GDM1 (cell line): Measurements from ENCODE around the gene KLHDC7B.
"Not testable (repeated sequence)": the region's sequence is repeated elsewhere in the genome, so short reads cannot be mapped to it uniquely, and the experiment has no call there.

ENCODE experiments used
- DNase-seq: peaks from one replicate; lab custom pipeline; 2025; lab: John Stamatoyannopoulos, UW

Gene KLHDC7B

DNA sequence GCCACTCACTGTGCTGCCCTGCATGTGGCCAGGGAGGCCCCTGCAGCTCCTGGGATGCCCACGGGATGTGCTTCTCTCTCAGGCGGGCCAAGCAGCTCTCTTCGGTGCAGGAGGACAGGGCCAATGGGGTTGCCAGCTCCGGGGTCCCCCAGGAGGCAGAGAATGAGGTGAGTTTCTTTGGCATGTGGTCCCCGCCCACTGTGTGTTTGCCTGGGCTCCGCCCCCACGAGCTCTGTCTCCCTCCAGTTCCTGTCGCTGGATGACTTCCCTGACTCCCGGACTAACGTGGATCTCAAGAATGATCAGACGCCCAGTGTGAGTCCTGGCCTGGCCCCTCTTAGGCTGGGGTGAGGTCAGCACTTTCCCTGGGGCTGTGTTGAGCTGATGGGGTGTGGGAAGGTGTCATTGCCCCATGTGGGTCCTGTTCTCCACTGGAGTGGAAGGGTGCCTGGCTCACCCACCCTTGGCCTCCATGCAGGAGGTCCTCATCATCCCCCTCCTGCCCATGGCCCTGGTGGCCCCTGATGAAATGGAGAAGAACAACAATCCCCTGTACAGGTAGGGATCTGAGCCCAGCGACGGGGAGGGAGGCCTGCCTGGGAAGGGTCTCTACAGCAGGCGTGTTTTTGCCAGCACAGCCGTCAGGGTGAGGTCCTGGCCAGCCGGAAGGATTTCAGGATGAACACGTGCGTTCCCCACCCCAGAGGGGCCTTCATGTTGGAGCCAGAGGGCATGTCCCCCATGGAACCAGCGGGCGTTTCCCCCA, 28.0 kb upstream of the KLHDC7B start:
- no peak for DNase-seq

DNA sequence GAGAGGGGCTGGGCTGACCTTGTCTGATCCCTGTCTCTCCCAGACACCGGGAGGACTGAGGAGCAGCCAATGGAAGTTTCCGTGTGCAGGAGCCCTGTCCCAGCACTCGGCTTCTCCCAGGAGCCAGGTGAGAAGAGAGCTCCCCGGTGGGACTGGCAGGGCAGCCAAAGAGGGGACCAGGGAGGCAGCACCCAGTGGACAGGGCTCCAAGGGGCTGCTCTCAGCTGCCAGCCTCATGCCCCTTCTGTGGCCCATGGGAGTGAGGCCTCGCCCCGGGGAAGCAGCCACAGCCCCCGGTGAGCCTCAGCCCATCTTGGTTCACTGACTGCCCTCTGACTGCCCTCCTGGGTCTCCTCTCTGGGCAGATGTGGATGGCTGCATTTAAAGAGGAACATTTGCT, 27.1 kb upstream of the KLHDC7B start:
- DNase-seq: no peak

DNA sequence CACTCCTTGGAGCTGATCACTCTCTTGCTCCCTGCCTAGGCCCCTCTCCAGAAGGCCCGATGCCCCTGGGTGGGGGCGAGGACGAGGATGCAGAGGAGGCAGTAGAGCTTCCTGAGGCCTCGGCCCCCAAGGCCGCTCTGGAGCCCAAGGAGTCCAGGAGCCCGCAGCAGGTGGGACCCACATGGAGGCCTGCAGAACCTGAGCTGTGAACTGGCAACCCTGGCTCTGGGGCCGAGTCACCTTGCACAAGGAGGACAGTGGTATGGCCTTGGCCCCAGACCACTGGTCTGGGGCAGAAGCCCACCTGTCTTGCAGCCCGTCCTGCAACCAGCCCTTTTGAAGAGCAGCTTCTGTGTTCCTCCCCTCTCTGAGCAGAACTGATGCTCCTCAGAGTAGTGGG, 26.5 kb upstream of the KLHDC7B start:
- DNase-seq: no peak

DNA sequence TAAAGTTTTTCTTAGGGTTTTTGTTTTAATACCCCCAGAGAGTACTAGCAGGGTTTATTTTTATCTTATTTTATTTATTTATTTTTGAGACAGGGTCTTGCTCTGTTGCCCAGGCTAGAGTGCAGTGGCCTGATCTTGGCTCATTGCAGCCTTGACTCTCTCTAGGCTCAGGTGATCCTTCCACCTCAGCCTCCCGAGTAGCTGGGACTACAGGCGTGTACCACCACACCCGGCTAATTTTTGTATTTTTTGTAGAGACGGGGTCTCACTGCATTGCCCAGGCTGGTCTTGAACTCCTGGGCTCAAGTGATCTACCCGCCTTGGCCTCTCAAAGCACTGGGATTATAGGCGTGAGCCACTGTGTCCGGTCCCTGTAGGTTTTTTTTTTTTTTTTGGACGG, 25.5 kb upstream of the KLHDC7B start:
- not testable (repeated sequence) for DNase-seq

DNA sequence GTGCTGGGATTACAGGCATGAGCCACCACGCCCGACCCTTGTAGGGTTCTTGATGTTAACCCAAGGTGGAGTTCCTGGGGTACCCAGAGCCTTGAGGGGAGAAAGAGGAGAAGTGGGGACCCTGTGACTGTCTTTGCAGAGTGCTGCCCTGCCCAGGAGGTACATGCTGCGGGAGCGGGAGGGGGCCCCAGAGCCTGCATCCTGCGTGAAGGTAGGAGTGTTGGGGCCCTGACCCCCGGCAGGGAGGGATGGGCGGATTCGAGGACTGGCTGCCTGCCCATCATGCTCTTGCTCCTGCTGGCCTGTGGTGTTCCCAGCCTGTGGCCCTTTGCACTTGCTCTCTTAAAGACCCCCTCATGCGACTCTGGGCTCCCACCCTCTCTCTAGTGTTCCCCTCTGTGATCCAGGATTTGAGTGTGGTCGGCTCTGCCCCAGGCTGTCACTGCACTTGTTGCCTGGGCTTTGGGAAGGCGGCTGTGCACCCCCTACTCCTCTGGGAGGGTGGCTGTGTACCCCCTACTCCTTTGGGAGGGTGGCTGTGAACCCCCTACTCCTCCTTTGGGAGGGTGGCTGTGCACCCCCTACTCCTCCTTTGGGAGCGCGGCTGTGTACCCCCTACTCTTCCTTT, 24.8 kb upstream of the KLHDC7B start:
- no peak for DNase-seq

DNA sequence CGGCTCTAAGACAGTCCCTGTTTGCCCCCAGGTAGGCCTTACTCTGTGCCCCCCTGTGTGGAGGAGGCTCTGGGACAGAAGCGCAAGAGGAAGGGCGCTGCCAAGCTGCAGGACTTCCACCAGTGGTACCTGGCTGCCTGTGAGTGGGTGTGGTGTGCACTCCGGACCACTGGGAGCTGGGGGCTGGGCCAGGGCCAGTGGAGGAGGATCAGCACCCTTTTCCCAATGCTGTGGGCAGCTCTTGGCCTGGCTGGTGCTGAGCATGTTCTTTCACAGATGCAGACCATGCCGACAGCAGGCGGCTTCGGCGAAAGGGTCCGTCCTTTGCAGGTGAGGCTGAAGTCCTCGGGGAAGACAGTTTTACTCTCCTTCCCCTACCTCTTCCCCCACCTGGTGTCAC, 24.0 kb upstream of the KLHDC7B start:
- no peak for DNase-seq

DNA sequence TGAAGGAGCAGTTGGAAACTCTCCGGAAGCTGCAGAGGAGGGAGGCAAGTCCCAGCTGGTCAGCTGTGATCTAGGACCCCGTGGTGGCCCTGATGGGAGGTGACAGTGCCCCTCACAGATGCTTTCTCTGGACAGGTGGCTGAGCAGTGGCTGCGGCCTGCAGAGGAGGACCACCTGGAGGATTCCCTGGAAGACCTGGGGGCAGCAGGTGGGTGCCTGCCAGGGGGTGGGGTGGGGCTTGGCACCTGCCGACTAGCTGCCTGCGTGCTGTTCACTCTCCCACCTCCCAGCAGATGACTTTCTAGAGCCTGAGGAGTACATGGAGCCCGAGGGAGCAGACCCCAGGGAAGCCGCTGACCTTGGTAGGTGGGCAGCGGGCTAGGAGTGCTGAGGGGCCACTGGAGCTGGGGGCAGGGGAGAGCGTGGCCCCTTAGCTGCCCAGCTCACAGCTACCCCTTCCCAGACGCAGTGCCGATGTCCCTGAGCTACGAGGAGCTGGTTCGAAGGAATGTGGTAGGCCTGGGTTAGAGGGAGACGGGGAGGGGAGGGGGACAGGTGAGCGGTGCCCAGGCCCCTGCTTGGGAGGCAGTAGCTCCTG, 23.4 kb upstream of the KLHDC7B start:
- no peak for DNase-seq

DNA sequence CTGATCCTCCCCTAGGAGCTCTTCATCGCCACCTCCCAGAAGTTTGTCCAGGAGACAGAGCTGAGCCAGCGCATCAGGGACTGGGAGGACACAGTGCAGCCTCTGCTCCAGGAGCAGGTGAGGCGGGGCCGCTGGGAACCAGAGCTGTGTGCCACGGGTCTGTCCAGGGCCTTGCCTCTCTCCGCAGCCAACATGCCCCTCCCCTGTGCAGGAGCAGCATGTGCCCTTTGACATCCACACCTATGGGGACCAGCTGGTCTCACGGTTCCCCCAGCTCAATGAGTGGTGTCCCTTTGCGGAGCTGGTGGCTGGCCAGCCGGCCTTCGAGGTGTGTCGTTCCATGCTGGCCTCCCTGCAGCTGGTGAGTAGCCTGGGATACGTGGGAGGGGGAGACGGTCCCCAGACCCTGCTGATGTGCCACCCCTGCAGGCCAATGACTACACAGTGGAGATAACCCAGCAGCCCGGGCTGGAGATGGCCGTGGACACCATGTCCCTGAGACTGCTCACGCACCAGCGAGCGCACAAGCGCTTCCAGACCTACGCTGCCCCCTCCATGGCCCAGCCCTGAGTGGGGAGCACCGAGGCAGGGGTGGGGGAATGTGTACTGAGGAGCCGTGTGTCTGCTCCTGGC, 22.8 kb upstream of the KLHDC7B start:
- DNase-seq: no peak

DNA sequence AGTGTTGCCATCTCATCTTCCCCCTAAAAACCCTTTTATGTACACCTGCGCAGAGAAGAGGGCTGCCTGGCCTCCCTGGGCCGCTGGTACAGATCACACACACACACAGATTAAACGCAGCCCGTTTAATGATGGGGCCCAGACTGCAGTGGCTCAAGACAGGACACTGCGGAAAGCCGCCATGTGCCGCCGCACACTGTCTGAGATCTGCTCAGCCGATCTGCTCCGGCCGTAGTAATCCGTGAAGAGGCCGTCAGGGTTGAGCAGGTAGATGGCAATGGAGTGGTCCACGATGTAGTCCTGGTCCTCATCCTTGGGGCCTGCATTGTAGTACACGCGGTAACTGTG, 22.3 kb upstream of the KLHDC7B start:
- no peak for DNase-seq

DNA sequence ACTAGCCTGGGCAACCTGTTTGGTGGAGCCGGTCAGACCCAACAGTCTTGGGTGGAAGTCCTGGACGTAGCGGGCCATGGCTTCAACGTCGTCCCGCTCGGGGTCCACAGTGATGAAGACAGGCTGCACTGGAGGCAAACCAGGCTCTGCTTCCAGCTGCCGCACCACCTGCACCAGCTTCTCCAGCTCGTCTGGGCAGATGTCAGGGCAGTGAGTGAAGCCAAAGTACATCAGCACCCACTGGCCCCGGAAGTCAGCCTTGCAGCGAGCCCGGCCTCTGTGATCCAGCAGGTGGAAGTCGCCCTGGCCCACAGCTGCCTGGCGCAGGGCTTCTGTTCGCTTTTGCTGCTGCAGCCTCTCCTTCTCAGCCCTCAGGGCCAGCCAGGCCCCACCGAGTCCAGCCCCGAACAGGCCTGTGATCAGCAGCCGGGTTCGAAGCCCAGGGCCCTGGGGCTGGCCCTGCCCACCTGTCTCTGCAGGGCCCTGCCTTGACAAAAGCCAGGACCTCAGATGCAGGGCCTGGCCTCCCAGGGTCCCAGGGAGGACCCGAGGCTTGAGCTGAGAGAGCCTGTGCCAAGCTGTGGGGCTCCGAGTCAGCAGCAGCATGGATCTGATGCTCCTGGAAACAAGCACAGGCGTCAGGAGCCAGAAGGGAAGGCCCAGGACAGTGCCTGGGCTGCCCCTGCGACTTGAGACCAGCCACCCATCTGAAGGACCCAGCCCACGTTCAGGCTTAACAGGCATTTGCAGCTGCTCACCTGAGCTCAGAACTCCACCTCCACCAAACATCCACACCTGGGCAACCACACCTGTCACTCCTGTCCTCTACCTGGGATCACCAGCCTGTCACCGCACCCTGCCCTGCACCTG, 21.7 kb upstream of the KLHDC7B start:
- DNase-seq: no peak

DNA sequence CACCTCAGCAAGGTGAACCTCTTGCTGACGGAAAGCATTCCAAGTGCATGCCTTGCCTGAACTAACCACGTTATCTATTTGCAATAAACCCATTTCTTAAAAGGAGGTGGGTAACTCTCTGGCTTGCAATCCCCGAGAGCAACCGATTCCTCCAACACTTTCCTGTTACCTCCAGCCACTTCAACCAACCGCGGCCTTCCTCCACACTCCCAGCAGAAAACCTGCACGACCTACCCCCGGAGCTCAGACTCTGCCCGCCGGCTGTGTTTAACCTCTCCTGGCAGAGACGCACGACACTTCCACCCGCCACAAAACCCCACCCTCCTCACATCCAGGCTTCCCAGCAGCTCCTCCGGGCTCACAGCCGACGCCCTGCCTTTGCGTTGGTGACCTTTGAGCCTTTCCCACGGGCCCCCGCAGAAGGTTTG, 21.0 kb upstream of the KLHDC7B start:
- DNase-seq: no peak

DNA sequence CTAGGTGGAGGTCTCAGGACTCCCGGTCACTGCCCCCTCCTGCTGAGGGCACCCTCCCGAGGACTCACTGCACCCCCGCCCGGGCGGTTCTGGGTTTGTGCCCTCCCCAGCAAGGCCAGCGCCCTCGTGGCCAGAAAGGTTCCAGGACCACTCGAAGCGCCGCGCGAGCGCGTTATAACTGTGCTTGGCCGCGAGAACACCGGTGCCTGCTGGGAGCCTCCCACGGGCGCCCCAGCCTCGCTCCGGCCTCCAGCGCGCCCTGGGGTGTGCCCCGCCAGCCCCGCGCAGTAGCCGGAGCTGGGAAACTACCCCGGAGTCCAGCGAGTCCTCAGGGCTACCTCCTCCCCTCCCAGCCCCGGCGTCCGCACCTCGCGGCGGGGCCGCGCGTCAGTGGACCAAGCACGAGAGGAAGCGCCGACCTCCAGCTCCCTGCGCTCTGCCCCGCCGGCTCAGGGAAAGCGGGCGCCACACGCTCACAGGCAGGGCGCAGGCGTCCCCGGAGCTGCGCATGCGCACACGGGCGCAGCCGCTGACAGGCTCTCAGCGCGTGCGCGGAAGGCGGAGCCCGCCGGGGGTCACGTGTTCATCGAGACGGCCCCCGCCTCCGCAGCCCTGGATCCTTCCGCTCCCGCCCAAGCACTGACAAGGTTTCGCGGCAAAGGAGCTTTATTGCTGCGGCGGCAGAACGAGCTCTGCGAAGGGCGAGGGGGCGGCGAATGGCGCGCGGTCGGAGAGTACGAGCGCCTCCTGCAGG, 20.4 kb upstream of the KLHDC7B start, which contains the start of gene SCO2:
TSS of gene SCO2 (minus strand) at position 495 of the 754 bp plus-strand sequence. CDS start 1,187 bp downstream, outside the sequence.
- peak; percentile 97 for DNase-seq

DNA sequence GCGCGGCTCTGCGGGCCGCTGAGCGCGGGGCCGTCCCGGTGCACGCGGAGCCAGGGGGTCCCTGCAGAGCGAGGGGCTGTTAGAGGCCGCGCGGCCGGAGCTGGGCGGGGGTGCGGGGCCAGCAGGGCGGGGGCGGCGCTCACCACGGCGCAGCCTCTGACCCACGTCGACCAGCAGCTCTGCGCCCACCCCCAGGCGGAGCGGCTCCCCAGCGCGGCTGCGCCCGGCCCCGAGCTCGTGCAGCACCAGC, 19.9 kb upstream of the KLHDC7B start:
- no peak for DNase-seq

DNA sequence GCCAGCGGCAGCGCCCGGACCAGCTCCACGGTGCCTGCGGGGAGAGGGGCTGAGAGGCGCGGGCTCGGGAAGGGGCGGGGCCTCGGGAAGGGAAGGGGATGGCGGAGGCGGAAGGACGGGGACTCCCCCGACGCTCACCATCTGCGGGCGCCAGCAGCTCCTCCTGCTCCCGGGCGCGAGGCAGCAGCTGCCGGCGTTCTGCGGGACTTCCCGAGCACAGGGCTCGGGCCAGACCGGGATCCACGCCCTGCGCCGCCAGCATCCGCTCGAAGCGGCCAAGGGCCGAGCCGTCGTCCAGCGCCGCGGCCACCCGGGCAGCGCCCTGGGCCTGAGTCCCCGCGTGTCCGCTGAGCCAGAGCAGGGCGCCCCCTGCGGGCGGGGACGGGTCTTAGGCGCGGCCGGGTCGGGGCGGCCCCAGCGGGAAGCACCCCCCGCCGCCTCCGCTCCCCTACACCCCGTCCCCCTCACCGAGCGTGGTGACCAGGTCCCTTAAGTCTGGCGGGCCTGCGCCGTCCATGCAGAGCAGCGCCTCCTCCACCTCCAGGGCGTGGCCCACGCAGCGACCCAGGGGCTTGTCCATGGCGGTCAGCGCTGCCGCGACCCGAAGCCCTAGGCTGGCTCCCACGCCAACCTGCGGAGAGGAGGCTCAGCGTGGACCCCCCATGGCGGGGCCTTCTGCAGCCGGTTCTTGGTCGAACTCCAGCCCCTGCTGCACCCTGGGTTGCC, 19.4 kb upstream of the KLHDC7B start:
- DNase-seq: peak; percentile 81

DNA sequence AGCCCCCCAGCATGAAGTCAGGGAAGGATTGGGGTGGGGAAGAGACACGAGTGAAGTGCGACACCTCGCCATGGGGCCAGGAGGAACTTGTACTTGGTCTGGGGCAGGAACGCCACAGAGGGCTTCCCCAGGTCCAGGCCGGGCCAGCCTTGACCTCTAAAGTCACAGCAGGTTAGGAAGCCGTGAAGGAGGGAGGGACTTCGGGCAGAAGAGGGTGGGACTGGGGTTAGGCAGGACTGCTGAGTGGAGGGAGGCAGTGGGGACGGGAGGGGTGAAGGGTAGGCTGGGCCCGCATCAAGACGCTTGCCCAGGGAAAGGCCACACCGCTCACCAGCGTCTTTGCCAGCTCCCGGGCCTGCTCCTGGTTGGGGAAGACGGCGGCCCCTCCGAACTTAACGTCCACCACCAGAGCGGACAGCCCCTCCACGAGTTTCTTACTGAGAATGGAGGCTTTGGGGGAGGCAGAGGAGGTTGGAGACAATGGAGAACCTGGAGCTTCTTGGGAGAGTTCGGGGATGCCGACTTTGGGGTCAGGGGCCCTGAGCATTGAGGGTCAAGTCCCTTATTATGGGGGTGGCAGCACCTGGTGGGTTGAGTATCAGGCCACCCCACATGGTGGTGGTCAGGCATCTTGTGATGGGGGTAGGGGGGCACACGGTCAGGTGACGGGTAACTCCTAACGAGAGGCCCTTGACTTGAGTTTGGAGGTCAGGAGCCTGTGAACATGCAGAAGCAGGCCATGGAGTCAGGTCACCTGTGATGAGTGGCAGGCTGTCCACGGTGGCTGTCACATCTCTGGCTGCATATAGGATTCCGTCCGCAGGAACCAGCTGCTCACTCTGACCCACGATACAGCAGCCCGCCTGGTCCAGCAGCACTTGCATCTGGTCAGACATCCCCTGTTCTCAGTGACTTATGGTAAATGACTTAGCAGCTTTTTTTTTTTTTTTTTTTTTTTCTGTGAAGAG, 18.6 kb upstream of the KLHDC7B start:
- DNase-seq: peak; percentile 38

DNA sequence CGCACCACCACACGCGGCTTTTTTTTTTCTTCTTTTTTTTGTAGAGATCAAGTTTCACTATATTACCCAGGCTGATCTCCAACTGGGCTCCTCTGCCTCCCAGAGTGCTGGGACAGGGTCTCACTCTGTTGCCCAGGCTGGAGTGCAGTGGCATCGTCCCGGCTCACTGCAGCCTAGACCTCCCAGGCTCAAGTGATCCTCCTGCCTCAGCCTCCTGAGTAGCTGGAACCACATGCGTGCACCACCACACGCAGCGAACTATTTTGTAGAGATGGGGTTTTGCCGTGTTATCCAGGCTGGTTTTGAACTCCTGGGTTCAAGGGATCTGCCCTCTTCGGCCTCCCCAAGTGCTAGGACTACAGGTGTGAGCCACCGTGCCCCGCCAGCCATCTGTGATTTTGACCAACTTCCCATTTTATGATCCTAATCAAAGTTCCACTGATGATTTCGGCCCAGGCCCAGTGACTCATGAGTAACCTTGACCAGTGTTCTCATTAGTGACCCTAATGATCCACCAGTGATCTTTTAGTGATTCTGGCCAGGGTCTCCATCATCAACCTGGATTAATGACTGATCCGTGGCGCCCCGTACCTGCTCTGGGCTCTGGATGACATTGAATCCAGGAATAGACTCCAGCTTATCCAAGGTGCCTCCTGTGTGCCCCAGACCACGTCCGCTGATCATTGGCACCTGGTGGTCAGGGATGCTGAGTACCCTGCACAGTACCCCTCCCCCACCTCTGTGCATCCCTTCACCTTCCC, 17.6 kb upstream of the KLHDC7B start:
- DNase-seq: no peak

DNA sequence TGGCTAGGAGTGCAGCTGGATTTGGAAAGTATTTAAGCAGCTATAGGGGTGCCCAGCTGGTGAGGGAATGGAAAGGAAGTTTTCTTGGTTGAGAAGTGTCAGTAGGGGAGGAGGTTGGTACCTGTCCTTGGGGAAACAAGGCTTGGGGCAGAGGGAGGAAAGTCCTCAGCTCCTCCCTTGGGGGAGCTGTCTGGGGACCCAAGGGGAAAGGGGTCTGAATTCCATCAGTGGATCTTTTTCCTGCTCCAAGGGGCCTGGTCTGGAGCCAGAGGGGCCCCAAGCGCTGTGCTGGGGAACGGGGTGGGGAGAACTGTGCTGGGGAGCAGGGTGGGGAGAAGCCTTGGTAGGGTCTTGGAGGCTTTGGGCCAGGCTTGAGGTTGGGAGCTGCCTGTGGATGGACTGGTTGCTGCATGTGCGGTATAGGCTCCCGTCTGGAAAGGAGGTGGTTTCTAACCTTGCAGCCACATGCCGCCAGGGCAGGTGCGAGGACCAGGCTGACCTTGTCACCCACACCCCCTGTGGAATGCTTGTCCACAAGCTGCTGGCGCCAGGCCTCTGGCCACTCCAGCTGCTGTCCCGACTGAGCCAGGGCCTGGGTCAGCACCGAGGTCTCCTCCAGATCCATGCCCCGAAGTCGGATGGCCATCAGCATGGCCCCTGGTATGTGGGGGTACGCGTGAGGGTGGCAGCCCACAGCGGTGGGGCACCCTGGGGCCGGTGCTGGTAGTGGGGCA, 16.9 kb upstream of the KLHDC7B start:
- no peak for DNase-seq

DNA sequence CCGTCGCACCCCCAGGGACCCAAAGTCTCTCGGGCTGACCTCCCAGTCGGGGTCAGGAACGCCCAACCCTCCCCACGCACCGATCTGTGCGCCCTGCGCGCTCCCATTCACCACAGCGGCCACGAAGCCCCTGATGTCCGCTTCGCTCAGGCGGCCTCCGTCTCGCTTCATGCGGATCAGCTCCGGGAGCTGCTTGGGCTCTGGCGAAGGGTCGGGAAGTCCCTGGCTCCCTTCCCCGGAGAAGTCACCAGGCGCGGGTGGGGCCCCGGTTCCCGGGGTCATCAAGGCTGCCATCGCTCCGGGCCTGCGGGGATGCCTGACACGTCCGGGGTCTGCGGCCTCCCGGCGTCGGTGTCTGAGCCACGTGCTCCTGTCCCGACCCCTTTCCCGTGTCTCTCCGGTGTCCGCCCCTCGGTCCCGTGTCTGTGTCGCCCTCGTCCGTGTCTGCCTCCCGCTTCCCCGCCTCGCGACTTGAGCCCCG, 16.2 kb upstream of the KLHDC7B start:
- DNase-seq: no peak
